GM18519 (cell line): ENCODE results near the gene CDR2L.
"Not testable (repeated sequence)": the region's sequence is repeated elsewhere in the genome, so short reads cannot be mapped to it uniquely, and the experiment has no call there.

Source experiments
- ATAC-seq: cut with Tn5 transposase; IDR thresholded peaks from one replicate; pipeline ENCODE4 v1.9.1; 2021; ENCODE audit warnings: mild to moderate bottlenecking, moderate library complexity; ENCODE audit not compliant: unreplicated experiment, low FRiP score

The CDR2L gene

GRCh38 chr17:75006653-75007052, 19.2 kb downstream of the CDR2L start:
- ATAC-seq: no peak

GRCh38 chr17:75008373-75008772, 20.9 kb downstream of the CDR2L start:
- no peak for ATAC-seq

GRCh38 chr17:75009139-75009724, 21.8 kb downstream of the CDR2L start:
- no peak for ATAC-seq

- no peak for ATAC-seq
Observed at GRCh38 chr17:75010683-75011400, 23.4 kb downstream of the CDR2L start.

- ATAC-seq: no peak
Observed at GRCh38 chr17:75011401-75012095, 24.1 kb downstream of the CDR2L start.

- no peak for ATAC-seq
Observed at GRCh38 chr17:75012096-75012345, 24.6 kb downstream of the CDR2L start.

- peak; percentile 53 for ATAC-seq
Observed at GRCh38 chr17:75012346-75013091, 25.1 kb downstream of the CDR2L start, which contains the start of gene MRPL58. Gene MRPL58 (plus strand): TSS chr17:75012670. CDS start chr17:75012687, 17 bp downstream.

- no peak for ATAC-seq
Observed at GRCh38 chr17:75013092-75013559, 25.7 kb downstream of the CDR2L start.

- ATAC-seq: no peak
Observed at GRCh38 chr17:75019146-75019545, 31.7 kb downstream of the CDR2L start.

- ATAC-seq: no peak
Observed at GRCh38 chr17:75019710-75020109, 32.3 kb downstream of the CDR2L start.

- no peak for ATAC-seq
Observed at GRCh38 chr17:75020331-75021110, 33.1 kb downstream of the CDR2L start.

- no peak for ATAC-seq
Observed at GRCh38 chr17:75024686-75025397, 37.4 kb downstream of the CDR2L start.

GRCh38 chr17:75025398-75025734, 37.9 kb downstream of the CDR2L start:
- not testable (repeated sequence) for ATAC-seq

- ATAC-seq: not testable (repeated sequence)
Observed at GRCh38 chr17:75026650-75027049, 39.2 kb downstream of the CDR2L start.

GRCh38 chr17:75030161-75030560, 42.7 kb downstream of the CDR2L start:
- ATAC-seq: no peak

GRCh38 chr17:75031972-75032719, 44.7 kb downstream of the CDR2L start:
- no peak for ATAC-seq

GRCh38 chr17:75032720-75033280, 45.4 kb downstream of the CDR2L start:
- ATAC-seq: no peak

GRCh38 chr17:75033346-75034235, 46.2 kb downstream of the CDR2L start:
- ATAC-seq: no peak
